ENCODE data around the gene FGF5.

The FGF5 gene

GRCh38 chr4:80226094-80226493, 40.4 kb upstream of the FGF5 start:
- H3K4me3 ChIP-seq (ENCODE audit: low read depth, low read length) = no peak overlapping the region
- no peaks in the 10 kb centered on the region for H3K4me1 ChIP-seq
- H3K36me3 ChIP-seq = no peaks in the 10 kb centered on the region
- no peak for DNase-seq
- peaks cover 8% of the 10 kb centered on the region for H3K27me3 ChIP-seq
- no peak for TF ChIP-seq CTCF (IDR thresholded peaks at IDR 0.05; ENCODE audit: low read depth, low read length)
- H3K9me3 ChIP-seq = no peaks in the 10 kb centered on the region

DNA sequence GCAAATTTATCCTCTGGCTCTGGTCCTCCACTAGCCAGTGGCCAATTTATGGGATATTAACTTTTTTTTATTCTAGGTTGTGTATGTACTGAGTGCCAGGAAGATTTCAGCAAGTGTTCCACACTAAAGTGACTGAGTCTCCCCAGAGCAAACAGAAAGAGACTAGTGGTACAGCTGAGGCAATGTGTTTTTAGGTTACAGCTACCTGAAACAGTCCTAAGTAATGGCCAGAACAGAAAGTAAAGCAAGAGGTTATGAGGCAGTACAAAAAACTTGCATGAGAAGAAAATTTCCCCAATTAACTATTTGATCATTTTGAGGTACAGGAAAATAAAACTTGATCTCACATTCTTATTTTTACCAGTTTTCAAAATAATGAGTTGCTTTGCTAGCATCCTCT, 38.0 kb upstream of the FGF5 start:
- TF ChIP-seq CTCF (IDR thresholded peaks at IDR 0.05; ENCODE audit: low read depth, low read length) = no peak

GRCh38 chr4:80229128-80229527, 37.3 kb upstream of the FGF5 start:
- Histone ChIP-seq H3K36me3 (no peaks in the 10 kb centered on the region), H3K9me3 (no peaks in the 10 kb centered on the region), H3K4me3 (ENCODE audit: low read depth, low read length) (no peak overlapping the region), H3K27me3 (peaks cover 33% of the 10 kb centered on the region), H3K4me1 (no peaks in the 10 kb centered on the region)
- DNase-seq = no peak
- no peak for TF ChIP-seq CTCF (IDR thresholded peaks at IDR 0.05; ENCODE audit: low read depth, low read length)

More for the DNA sequence above, 38.0 kb upstream of the FGF5 start:
- Histone ChIP-seq H3K4me3 (ENCODE audit: low read depth, low read length) (no peak overlapping the region), H3K9me3 (no peaks in the 10 kb centered on the region), H3K27me3 (peaks cover 26% of the 10 kb centered on the region), H3K36me3 (no peaks in the 10 kb centered on the region), H3K4me1 (no peaks in the 10 kb centered on the region)
- no peak for DNase-seq

GRCh38 chr4:80229590-80229989, 36.9 kb upstream of the FGF5 start:
- Histone ChIP-seq H3K27me3 (peaks cover 35% of the 10 kb centered on the region), H3K36me3 (no peaks in the 10 kb centered on the region), H3K9me3 (no peaks in the 10 kb centered on the region), H3K4me3 (ENCODE audit: low read depth, low read length) (no peak overlapping the region), H3K4me1 (no peaks in the 10 kb centered on the region)
- TF ChIP-seq CTCF (IDR thresholded peaks at IDR 0.05; ENCODE audit: low read depth, low read length) = no peak
- no peak for DNase-seq

GRCh38 chr4:80231180-80231579, 35.3 kb upstream of the FGF5 start:
- Histone ChIP-seq H3K4me3 (ENCODE audit: low read depth, low read length) (no peak overlapping the region), H3K4me1 (no peaks in the 10 kb centered on the region), H3K9me3 (no peaks in the 10 kb centered on the region), H3K27me3 (peaks cover 30% of the 10 kb centered on the region), H3K36me3 (no peaks in the 10 kb centered on the region)
- no peak for DNase-seq
- no peak for TF ChIP-seq CTCF (IDR thresholded peaks at IDR 0.05; ENCODE audit: low read depth, low read length)

GRCh38 chr4:80232707-80233370, 33.6 kb upstream of the FGF5 start:
- Histone ChIP-seq H3K36me3 (no peaks in the 10 kb centered on the region), H3K4me3 (ENCODE audit: low read depth, low read length) (no peak overlapping the region), H3K4me1 (no peaks in the 10 kb centered on the region), H3K9me3 (no peaks in the 10 kb centered on the region), H3K27me3 (peaks cover 34% of the 10 kb centered on the region)
- DNase-seq = no peak
- TF ChIP-seq CTCF (IDR thresholded peaks at IDR 0.05; ENCODE audit: low read depth, low read length) = no peak
